Lower leg skin (tissue), 4 donors: ENCODE measurements around the gene LMBR1L. TPM values are rescaled to one million over a fixed set of nuclear protein-coding genes. Genes with fewer than 3 reads are reported as not detected.
A peak's percentile ranks its signal among the peaks of the same experiment; 100 is the strongest.
"Not testable (repeated sequence)": the region's sequence is repeated elsewhere in the genome, so short reads cannot be mapped to it uniquely, and the experiment has no call there.

Source experiments
- DNase-seq, 2 donors: peaks; one replicate each; pipeline ENCODE4 v3.0.0-alpha.2; 2019; ENCODE audit warnings: low spot score in 2 of 2
- H3K4me3 ChIP-seq: fragments of 200-600 bp; sonication (generic); 2 replicates; pipeline ENCODE4 v1.5.1; 2017; ENCODE audit warnings: mild to moderate bottlenecking, low read depth; ENCODE audit not compliant: poor library complexity, severe bottlenecking
- CTCF ChIP-seq, 3 donors: fragments of 450-650 bp; IDR thresholded peaks; one replicate each; pipeline ENCODE4 v1.5.1; 2016; ENCODE audit warnings: antibody characterized with exemption in 3 of 3, mild to moderate bottlenecking in 3 of 3, moderate library complexity in 2 of 3
- POLR2A ChIP-seq, 2 donors: fragments of 450-650 bp; IDR thresholded peaks; one replicate each; pipeline ENCODE4 v1.6.1; 2016 to 2017; ENCODE audit warnings: antibody characterized with exemption in 2 of 2, mild to moderate bottlenecking in 1 of 2, moderate library complexity in 1 of 2
- WGBS, 2 donors: methylation state at CpG; one replicate each; pipeline ENCODE4 v1.1.5; 2018; 5-methylcytosine and 5-hydroxymethylcytosine counted together
- intact Hi-C: fragments of 100-400 bp; cut with DNase I; formaldehyde crosslinking; loops from one replicate; pipeline ENCODE4 v1.15.0; 2023; ENCODE audit warnings: low total_unique reads
- total RNA-seq, 4 donors: library from RNA; depleted of rRNA; stranded (reverse); fragments of >200 nt; gene quantifications; one replicate each; pipeline ENCODE4 v1.1.0, GENCODE V29; 2016

LMBR1L gene
- total RNA-seq, 4 donors from 2014 or later = 39.7 to 129 (median 49.4) TPM

GRCh38 chr12:49133014-49133413, 22.4 kb upstream of the LMBR1L start:
- H3K4me3 ChIP-seq = no peak overlapping the region
- intact Hi-C loops = no loop called here
- 48 to 51% methylated on average over 5 of the region's 5 CpGs for WGBS, 2 donors
- DNase-seq = no peak
- TF ChIP-seq POLR2A (IDR thresholded peaks at IDR 0.05) (no peak), CTCF (IDR thresholded peaks at IDR 0.05) (no peak)

- H3K4me3 ChIP-seq = peak overlapping the region; percentile 25
- DNase-seq = peak in 1 of 2 donors; percentile 42
- WGBS, 2 donors = 9 to 11% methylated on average over 9 of the region's 9 CpGs
- intact Hi-C loops = no loop called here
- TF ChIP-seq CTCF (IDR thresholded peaks at IDR 0.05) = no peak
- TF ChIP-seq POLR2A (IDR thresholded peaks at IDR 0.05) = no peak
Observed at GRCh38 chr12:49131894-49132461, 21.3 kb upstream of the LMBR1L start.

GRCh38 chr12:49131051-49131893, 20.6 kb upstream of the LMBR1L start, which contains the start of gene TUBA1B:
TUBA1B (minus strand) TSS chr12:49131395; CDS start chr12:49131300, 95 bp downstream.
- WGBS, 2 donors = 0% methylated on average over 41 to 55 of the region's 79 CpGs
- TF ChIP-seq CTCF (IDR thresholded peaks at IDR 0.05) = no peak
- TF ChIP-seq POLR2A (IDR thresholded peaks at IDR 0.05) = peak in 1 of 2 donors; percentile 90
- H3K4me3 ChIP-seq = peak within 1 kb of the TSS; percentile 98
- intact Hi-C loops = no loop called here
- peak; percentile 89 to 98 for DNase-seq

- TF ChIP-seq CTCF (IDR thresholded peaks at IDR 0.05) (peak in 1 of 3 donors; percentile 82), POLR2A (IDR thresholded peaks at IDR 0.05) (peak in 1 of 2 donors; percentile 11)
- WGBS, 2 donors = 0 to 1% methylated on average over 58 of the region's 66 CpGs
- intact Hi-C loops = no loop called here
- peak; percentile 90 to 98 for DNase-seq
- H3K4me3 ChIP-seq = peak overlapping the region; percentile 98
Observed at GRCh38 chr12:49130151-49131050, 19.8 kb upstream of the LMBR1L start.

GRCh38 chr12:49129332-49130150, 18.9 kb upstream of the LMBR1L start:
- peak overlapping the region; percentile 98 for H3K4me3 ChIP-seq
- 33 to 38% methylated on average over 18 of the region's 18 CpGs for WGBS, 2 donors
- intact Hi-C loops = no loop called here
- no peak for DNase-seq
- TF ChIP-seq POLR2A (IDR thresholded peaks at IDR 0.05) = no peak
- TF ChIP-seq CTCF (IDR thresholded peaks at IDR 0.05) = no peak

GRCh38 chr12:49127971-49128370, 17.3 kb upstream of the LMBR1L start:
- intact Hi-C loops, H3K4me3 ChIP-seq, DNase-seq: not testable (repeated sequence)
- 96 to 97% methylated on average over 5 to 8 of the region's 8 CpGs for WGBS, 2 donors
